ENCODE measurements around the gene ANKDD1A. TPM values are rescaled to one million over a fixed set of nuclear protein-coding genes. Genes with fewer than 3 reads are reported as not detected.

The ANKDD1A gene
- total and polyA plus RNA-seq, 2 donors (not counting 1 experiment from before 2014, with no cell fraction given): 8.2 to 13.2 TPM

DNA sequence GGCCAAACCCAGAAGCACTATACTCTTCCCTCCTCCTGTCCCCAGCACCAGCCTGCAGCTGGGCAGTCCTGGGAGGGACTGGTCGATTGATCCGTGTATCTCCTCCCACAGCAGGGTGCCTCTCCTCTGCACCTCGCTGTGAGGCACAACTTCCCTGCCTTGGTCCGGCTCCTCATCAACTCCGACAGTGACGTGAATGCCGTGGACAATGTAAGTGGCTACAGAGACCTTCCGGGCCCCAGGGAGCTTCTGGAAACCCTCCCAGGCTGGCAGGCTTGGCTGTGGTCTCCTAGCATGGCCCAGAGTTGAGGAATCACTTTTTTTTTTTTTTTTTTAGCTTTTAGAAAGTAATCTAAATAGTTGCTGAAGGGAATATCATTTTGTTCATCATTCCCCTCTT is 30.7 kb downstream of the ANKDD1A start:
- Histone ChIP-seq H3K4me1 (ENCODE audit: control insufficient read depth, extremely low read depth, insufficient read depth, low read length) (no peaks in the 10 kb centered on the region), H3K4me3 (replicated peaks in 1 of 4; ENCODE audit: control extremely low read depth in 1 of 4, insufficient read depth in 1 of 4, low read depth in 3 of 4, low read length in 4 of 4) (no peak overlapping the region), H3K36me3 (ENCODE audit: control insufficient read depth, insufficient read depth, low read length) (no peaks in the 10 kb centered on the region), H3K27ac (ENCODE audit: insufficient read depth, low read length) (no peak overlapping the region), H3K79me2 (ENCODE audit: control insufficient read depth, insufficient read depth, low read length) (no peaks in the 10 kb centered on the region), H3K4me2 (ENCODE audit: extremely low read depth, insufficient read depth, low read length) (no peak overlapping the region), H3K9ac (ENCODE audit: insufficient read depth, low read length) (no peak overlapping the region), H3K9me3 (ENCODE audit: control insufficient read depth, insufficient read depth, low read depth, low read length) (no peaks in the 10 kb centered on the region), H3K27me3 (ENCODE audit: control insufficient read depth, insufficient read depth, low read length) (no peaks in the 10 kb centered on the region), H4K20me1 (ENCODE audit: control insufficient read depth, extremely low read depth, insufficient read depth, low read length) (no peaks in the 10 kb centered on the region), H2AFZ (ENCODE audit: low read length) (no peak overlapping the region)
- no peak for TF ChIP-seq EZH2 (IDR thresholded peaks at IDR 0.05; ENCODE audit: low read length, missing control alignments)
- TF ChIP-seq, protein P1, sequence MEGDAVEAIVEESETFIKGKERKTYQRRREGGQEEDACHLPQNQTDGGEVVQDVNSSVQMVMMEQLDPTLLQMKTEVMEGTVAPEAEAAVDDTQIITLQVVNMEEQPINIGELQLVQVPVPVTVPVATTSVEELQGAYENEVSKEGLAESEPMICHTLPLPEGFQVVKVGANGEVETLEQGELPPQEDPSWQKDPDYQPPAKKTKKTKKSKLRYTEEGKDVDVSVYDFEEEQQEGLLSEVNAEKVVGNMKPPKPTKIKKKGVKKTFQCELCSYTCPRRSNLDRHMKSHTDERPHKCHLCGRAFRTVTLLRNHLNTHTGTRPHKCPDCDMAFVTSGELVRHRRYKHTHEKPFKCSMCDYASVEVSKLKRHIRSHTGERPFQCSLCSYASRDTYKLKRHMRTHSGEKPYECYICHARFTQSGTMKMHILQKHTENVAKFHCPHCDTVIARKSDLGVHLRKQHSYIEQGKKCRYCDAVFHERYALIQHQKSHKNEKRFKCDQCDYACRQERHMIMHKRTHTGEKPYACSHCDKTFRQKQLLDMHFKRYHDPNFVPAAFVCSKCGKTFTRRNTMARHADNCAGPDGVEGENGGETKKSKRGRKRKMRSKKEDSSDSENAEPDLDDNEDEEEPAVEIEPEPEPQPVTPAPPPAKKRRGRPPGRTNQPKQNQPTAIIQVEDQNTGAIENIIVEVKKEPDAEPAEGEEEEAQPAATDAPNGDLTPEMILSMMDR (conservative IDR thresholded peaks at IDR 0.05 in 1 of 2, IDR thresholded peaks at IDR 0.05 in 1 of 2; ENCODE audit: low read depth in 1 of 2, low read length in 2 of 2): no peak
- no peak for DNase-seq (ENCODE audit: low read depth in 2 of 2)

DNA sequence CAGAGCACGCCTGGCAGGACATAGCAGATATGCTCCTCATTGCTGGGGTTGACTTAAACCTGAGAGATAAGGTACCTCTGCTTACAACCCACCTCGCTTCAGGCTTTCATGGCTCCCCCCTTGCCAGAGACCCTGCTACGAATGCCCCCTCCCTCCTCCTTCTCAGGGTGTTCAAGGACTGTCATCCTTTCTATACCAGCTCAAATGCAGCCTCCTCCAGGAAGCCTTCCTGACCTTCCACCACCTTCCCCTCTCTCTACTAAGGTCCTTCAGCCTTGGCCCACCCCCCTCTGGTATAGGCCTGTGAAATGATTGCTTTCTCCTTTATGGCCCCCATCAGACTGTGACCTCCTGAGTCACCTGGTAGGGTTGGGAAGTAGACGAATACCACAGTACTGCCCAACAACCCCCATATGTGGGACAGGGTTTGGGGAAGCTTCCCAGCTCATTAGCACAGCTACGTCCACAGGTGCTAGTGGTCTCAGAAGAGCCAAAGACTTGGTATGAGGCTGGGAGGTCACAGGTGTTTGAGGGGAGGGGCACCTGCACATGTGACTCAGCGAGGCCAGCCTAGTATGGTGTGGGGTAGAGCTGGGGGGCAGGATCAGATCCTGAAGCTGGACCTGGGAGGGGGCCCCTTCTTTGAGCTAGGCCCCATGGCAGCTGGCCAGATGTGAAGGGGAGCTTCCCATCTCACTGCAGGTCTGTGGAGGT is 32.0 kb downstream of the ANKDD1A start:
- Histone ChIP-seq H3K27ac (ENCODE audit: insufficient read depth, low read length) (no peak overlapping the region), H3K36me3 (ENCODE audit: control insufficient read depth, insufficient read depth, low read length) (no peaks in the 10 kb centered on the region), H3K27me3 (ENCODE audit: control insufficient read depth, insufficient read depth, low read length) (no peaks in the 10 kb centered on the region), H3K79me2 (ENCODE audit: control insufficient read depth, insufficient read depth, low read length) (no peaks in the 10 kb centered on the region), H4K20me1 (ENCODE audit: control insufficient read depth, extremely low read depth, insufficient read depth, low read length) (no peaks in the 10 kb centered on the region), H3K4me2 (ENCODE audit: extremely low read depth, insufficient read depth, low read length) (no peak overlapping the region), H3K4me1 (ENCODE audit: control insufficient read depth, extremely low read depth, insufficient read depth, low read length) (no peaks in the 10 kb centered on the region), H3K9me3 (ENCODE audit: control insufficient read depth, insufficient read depth, low read depth, low read length) (no peaks in the 10 kb centered on the region), H2AFZ (ENCODE audit: low read length) (no peak overlapping the region), H3K9ac (ENCODE audit: insufficient read depth, low read length) (no peak overlapping the region), H3K4me3 (replicated peaks in 1 of 4; ENCODE audit: control extremely low read depth in 1 of 4, insufficient read depth in 1 of 4, low read depth in 3 of 4, low read length in 4 of 4) (no peak overlapping the region)
- no peak for TF ChIP-seq EZH2 (IDR thresholded peaks at IDR 0.05; ENCODE audit: low read length, missing control alignments)
- TF ChIP-seq, protein P1 (conservative IDR thresholded peaks at IDR 0.05 in 1 of 2, IDR thresholded peaks at IDR 0.05 in 1 of 2; ENCODE audit: low read depth in 1 of 2, low read length in 2 of 2): no peak
- no peak for DNase-seq (ENCODE audit: low read depth in 2 of 2)

DNA sequence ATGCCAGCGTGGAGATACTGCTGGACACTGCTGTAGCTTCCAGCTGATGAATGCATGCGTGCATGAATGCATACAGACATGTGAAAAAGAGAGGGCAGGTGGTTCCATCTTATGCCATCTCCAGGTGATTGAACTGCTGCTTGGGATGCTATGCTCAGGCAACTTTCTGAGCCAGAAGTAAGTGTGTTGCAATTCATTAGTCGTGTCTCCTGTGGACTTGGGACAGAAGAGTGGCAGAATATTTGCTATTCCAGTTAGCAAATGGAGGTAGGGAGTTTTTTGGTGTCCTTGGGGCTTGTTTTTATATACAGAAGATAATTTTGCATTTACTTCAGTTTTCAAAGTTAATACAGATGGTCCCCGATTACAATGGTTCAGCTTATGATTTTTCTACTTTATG is 33.3 kb downstream of the ANKDD1A start:
- TF ChIP-seq EZH2 (IDR thresholded peaks at IDR 0.05; ENCODE audit: low read length, missing control alignments): no peak
- TF ChIP-seq, protein P1 (conservative IDR thresholded peaks at IDR 0.05 in 1 of 2, IDR thresholded peaks at IDR 0.05 in 1 of 2; ENCODE audit: low read depth in 1 of 2, low read length in 2 of 2): no peak
- no peak for DNase-seq (ENCODE audit: low read depth in 2 of 2)
- Histone ChIP-seq H3K27me3 (ENCODE audit: control insufficient read depth, insufficient read depth, low read length) (no peaks in the 10 kb centered on the region), H3K79me2 (ENCODE audit: control insufficient read depth, insufficient read depth, low read length) (no peaks in the 10 kb centered on the region), H3K36me3 (ENCODE audit: control insufficient read depth, insufficient read depth, low read length) (no peaks in the 10 kb centered on the region), H3K4me3 (replicated peaks in 1 of 4; ENCODE audit: control extremely low read depth in 1 of 4, insufficient read depth in 1 of 4, low read depth in 3 of 4, low read length in 4 of 4) (no peak overlapping the region), H3K9ac (ENCODE audit: insufficient read depth, low read length) (no peak overlapping the region), H4K20me1 (ENCODE audit: control insufficient read depth, extremely low read depth, insufficient read depth, low read length) (no peaks in the 10 kb centered on the region), H3K27ac (ENCODE audit: insufficient read depth, low read length) (no peak overlapping the region), H2AFZ (ENCODE audit: low read length) (no peak overlapping the region), H3K4me1 (ENCODE audit: control insufficient read depth, extremely low read depth, insufficient read depth, low read length) (no peaks in the 10 kb centered on the region), H3K4me2 (ENCODE audit: extremely low read depth, insufficient read depth, low read length) (no peak overlapping the region), H3K9me3 (ENCODE audit: control insufficient read depth, insufficient read depth, low read depth, low read length) (no peaks in the 10 kb centered on the region)

Measured in fibroblast of lung (primary cell).